Measurements from ENCODE around the gene TSPAN3.

- TF ChIP-seq CTCF (IDR thresholded peaks at IDR 0.05) (no peak), ZFX (IDR thresholded peaks at IDR 0.05; ENCODE audit: borderline replicate concordance) (no peak)
Observed at GRCh38 chr15:77030928-77031375, 40.0 kb downstream of the TSPAN3 start.
